Adipocyte (in vitro differentiated cells): ENCODE data around the gene FBXO11.

Experiments
- DNase-seq: peaks from one replicate; pipeline ENCODE4 v3.0.0-alpha.2; 2015; ENCODE audit warnings: low read depth
- H3K27me3 ChIP-seq: replicated peaks from 2 replicates; pipeline ENCODE4 v1.7.0; 2013; ENCODE audit warnings: mild to moderate bottlenecking, low read length, moderate library complexity; ENCODE audit not compliant: control insufficient read depth, insufficient read depth
- H3K36me3 ChIP-seq: 2 replicates; pipeline ENCODE4 v1.7.0; 2013; ENCODE audit warnings: low read length, mild to moderate bottlenecking, moderate library complexity; ENCODE audit not compliant: control insufficient read depth, insufficient read depth, severe bottlenecking
- H3K4me1 ChIP-seq: 2 replicates; pipeline ENCODE4 v1.7.0; 2013; ENCODE audit warnings: mild to moderate bottlenecking, low read length, moderate library complexity; ENCODE audit not compliant: control insufficient read depth, insufficient read depth
- H3K4me3 ChIP-seq: 2 replicates; pipeline ENCODE4 v1.7.0; 2013; ENCODE audit warnings: mild to moderate bottlenecking, low read length, moderate library complexity
- H3K9ac ChIP-seq: 2 replicates; pipeline ENCODE4 v1.7.0; 2013; ENCODE audit warnings: mild to moderate bottlenecking, low read length, moderate library complexity
- H3K9me3 ChIP-seq: 2 replicates; pipeline ENCODE4 v1.7.0; 2013; ENCODE audit warnings: mild to moderate bottlenecking, low read length, moderate library complexity; ENCODE audit not compliant: control insufficient read depth

FBXO11 gene

GRCh38 chr2:47803363-47803762 lies 102.9 kb downstream of the FBXO11 start:
- Histone ChIP-seq H3K27me3 (no peaks in the 10 kb centered on the region), H3K36me3 (peaks cover 99% of the 10 kb centered on the region), H3K4me3 (no peak overlapping the region), H3K9me3 (peaks cover 6% of the 10 kb centered on the region), H3K9ac (no peak overlapping the region), H3K4me1 (peaks cover 13% of the 10 kb centered on the region)
- DNase-seq: no peak

GRCh38 chr2:47801118-47801517 lies 105.2 kb downstream of the FBXO11 start:
- H3K36me3 ChIP-seq: peaks cover 98% of the 10 kb centered on the region
- no peaks in the 10 kb centered on the region for H3K27me3 ChIP-seq
- H3K4me3 ChIP-seq: no peak overlapping the region
- peaks cover 6% of the 10 kb centered on the region for H3K9me3 ChIP-seq
- H3K9ac ChIP-seq: no peak overlapping the region
- peaks cover 6% of the 10 kb centered on the region for H3K4me1 ChIP-seq
- DNase-seq: no peak

GRCh38 chr2:47799031-47799609 lies 107.2 kb downstream of the FBXO11 start:
- H3K27me3 ChIP-seq: no peaks in the 10 kb centered on the region
- no peaks in the 10 kb centered on the region for H3K4me1 ChIP-seq
- H3K9ac ChIP-seq: no peak overlapping the region
- peaks cover 6% of the 10 kb centered on the region for H3K9me3 ChIP-seq
- no peak for DNase-seq
- peaks cover 94% of the 10 kb centered on the region for H3K36me3 ChIP-seq
- no peak overlapping the region for H3K4me3 ChIP-seq

GRCh38 chr2:47798631-47799030 lies 107.7 kb downstream of the FBXO11 start:
- DNase-seq: no peak
- H3K4me3 ChIP-seq: no peak overlapping the region
- no peak overlapping the region for H3K9ac ChIP-seq
- H3K36me3 ChIP-seq: peaks cover 90% of the 10 kb centered on the region
- H3K9me3 ChIP-seq: peaks cover 4% of the 10 kb centered on the region
- H3K4me1 ChIP-seq: no peaks in the 10 kb centered on the region
- no peaks in the 10 kb centered on the region for H3K27me3 ChIP-seq

- peaks cover 70% of the 10 kb centered on the region for H3K36me3 ChIP-seq
Measured at GRCh38 chr2:47796090-47796697, 110.1 kb downstream of the FBXO11 start.

GRCh38 chr2:47785986-47786385 lies 120.3 kb downstream of the FBXO11 start:
- H3K4me3 ChIP-seq: no peak overlapping the region
- H3K9ac ChIP-seq: no peak overlapping the region
- no peaks in the 10 kb centered on the region for H3K9me3 ChIP-seq
- H3K36me3 ChIP-seq: no peaks in the 10 kb centered on the region
- H3K27me3 ChIP-seq: no peaks in the 10 kb centered on the region
- no peak for DNase-seq
- H3K4me1 ChIP-seq: peaks cover 6% of the 10 kb centered on the region

More at GRCh38 chr2:47796090-47796697, 110.1 kb downstream of the FBXO11 start:
- no peak for DNase-seq
- no peaks in the 10 kb centered on the region for H3K4me1 ChIP-seq
- H3K9ac ChIP-seq: no peak overlapping the region
- H3K9me3 ChIP-seq: no peaks in the 10 kb centered on the region
- H3K27me3 ChIP-seq: no peaks in the 10 kb centered on the region
- H3K4me3 ChIP-seq: no peak overlapping the region

- DNase-seq: no peak
- Histone ChIP-seq H3K4me3 (peak overlapping the region; percentile 94), H3K9ac (peak overlapping the region; percentile 75), H3K9me3 (no peaks in the 10 kb centered on the region), H3K4me1 (peaks cover 6% of the 10 kb centered on the region), H3K27me3 (no peaks in the 10 kb centered on the region), H3K36me3 (no peaks in the 10 kb centered on the region)
Measured at GRCh38 chr2:47784352-47784851, 121.9 kb downstream of the FBXO11 start.

GRCh38 chr2:47783486-47784351 lies 122.6 kb downstream of the FBXO11 start:
- Histone ChIP-seq H3K4me3 (peak overlapping the region; percentile 94), H3K36me3 (no peaks in the 10 kb centered on the region), H3K4me1 (peaks cover 6% of the 10 kb centered on the region), H3K27me3 (no peaks in the 10 kb centered on the region), H3K9me3 (no peaks in the 10 kb centered on the region), H3K9ac (peak overlapping the region; percentile 95)
- peak; percentile 87 for DNase-seq

GRCh38 chr2:47782671-47783485 lies 123.4 kb downstream of the FBXO11 start, which contains the start of gene MSH6:
Gene MSH6 (plus strand): TSS chr2:47783145. CDS start chr2:47783234, 89 bp downstream.
- H3K27me3 ChIP-seq: no peaks in the 10 kb centered on the region
- no peaks in the 10 kb centered on the region for H3K36me3 ChIP-seq
- peaks cover 6% of the 10 kb centered on the region for H3K4me1 ChIP-seq
- H3K9ac ChIP-seq: peak within 1 kb of the TSS; percentile 95
- no peaks in the 10 kb centered on the region for H3K9me3 ChIP-seq
- DNase-seq: peak; percentile 97
- peak within 1 kb of the TSS; percentile 94 for H3K4me3 ChIP-seq

GRCh38 chr2:47782381-47782670 lies 124.0 kb downstream of the FBXO11 start:
- H3K9ac ChIP-seq: peak overlapping the region; percentile 95
- H3K4me1 ChIP-seq: peaks cover 6% of the 10 kb centered on the region
- H3K9me3 ChIP-seq: no peaks in the 10 kb centered on the region
- H3K4me3 ChIP-seq: peak overlapping the region; percentile 94
- H3K36me3 ChIP-seq: no peaks in the 10 kb centered on the region
- no peak for DNase-seq
- no peaks in the 10 kb centered on the region for H3K27me3 ChIP-seq

GRCh38 chr2:47779426-47779790 lies 126.9 kb downstream of the FBXO11 start:
- Histone ChIP-seq H3K4me1 (peaks cover 1% of the 10 kb centered on the region), H3K27me3 (no peaks in the 10 kb centered on the region), H3K36me3 (no peaks in the 10 kb centered on the region), H3K4me3 (no peak overlapping the region), H3K9me3 (no peaks in the 10 kb centered on the region), H3K9ac (no peak overlapping the region)
- DNase-seq: no peak
